CMK (cell line): Measurements from ENCODE around the gene CXXC4.

Source experiments
- DNase-seq: peaks from one replicate; pipeline ENCODE4 v3.0.0-alpha.2; 2010; ENCODE audit warnings: low read depth

Gene CXXC4

DNA sequence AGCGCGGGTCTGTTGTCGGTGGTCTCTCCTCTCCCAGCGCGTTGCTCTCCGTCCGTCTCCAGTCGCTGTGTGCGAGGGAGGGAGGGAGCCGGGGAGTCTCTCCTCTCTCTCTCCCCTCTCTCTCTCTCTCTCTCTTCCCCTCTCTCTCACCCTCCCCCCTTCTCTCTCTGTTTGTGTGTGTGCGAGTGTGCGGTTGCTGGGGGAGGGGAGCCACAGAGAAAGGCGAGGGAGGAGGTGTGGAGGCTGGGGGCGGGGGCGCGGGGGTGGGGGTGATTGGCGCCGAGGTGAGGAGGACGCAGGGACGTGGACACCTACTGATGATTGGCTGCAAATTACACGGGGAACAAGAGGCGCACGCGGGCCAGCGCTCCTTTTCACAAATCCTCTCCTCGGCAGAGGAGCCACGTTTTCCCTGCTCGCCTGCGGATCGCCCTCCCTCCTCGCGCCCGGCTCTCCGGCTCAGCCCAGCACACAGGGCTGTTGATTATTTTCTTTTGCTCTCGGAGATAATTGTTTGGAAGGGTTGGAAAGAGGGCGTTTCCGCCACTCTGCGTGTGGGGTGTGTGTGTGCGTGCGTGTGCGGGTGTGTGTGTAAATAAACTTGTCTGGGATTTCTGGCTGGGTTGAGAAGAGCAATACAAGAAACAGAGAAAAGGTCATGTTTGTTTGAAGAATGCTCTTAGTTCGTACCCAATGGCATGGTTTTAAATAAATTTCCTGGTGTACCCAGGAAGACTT is at the start of gene CXXC4:
Gene CXXC4 (minus strand): TSS at position 73 of the 738 bp plus-strand sequence. CDS start 3,092 bp downstream, outside the sequence.
- no peak for DNase-seq

DNA sequence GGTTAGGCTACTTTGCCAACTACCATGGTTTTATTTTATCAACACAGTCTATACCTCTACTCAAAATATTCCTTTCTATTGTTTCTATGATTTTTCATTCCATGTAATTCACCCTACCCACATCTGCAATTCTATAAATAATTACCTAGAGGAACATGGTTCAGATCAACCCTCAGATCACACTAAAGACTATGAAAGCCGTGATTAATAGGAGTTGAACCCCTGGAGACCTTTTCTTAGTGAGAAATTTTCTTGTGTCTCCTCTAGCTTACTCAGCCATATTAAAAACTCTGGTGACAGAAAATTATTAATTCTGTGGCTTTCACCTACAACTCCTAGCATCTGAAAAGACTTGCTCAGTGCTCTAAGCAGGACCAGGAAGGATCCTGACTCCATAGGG is 38.5 kb upstream of the CXXC4 start:
- no peak for DNase-seq

DNA sequence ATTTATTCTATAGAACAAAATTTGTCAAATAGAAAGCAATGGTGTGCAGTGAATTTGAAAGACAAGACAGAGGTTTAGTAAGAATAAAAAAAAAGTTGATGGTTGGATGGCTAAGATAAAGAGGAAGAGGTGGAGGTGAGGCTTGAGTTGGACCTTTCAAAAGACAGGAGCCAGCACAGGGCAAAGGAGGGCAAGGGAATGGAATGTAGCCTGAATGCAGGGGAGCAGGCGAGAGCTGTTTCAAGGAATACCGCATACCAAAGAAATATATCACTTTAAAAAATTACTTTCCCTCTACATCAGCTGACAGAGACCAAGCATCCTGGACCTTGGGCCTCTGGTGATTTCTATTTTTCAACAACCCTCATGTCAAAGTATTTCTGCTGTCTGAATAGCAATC is 38.0 kb upstream of the CXXC4 start:
- DNase-seq, result no peak

DNA sequence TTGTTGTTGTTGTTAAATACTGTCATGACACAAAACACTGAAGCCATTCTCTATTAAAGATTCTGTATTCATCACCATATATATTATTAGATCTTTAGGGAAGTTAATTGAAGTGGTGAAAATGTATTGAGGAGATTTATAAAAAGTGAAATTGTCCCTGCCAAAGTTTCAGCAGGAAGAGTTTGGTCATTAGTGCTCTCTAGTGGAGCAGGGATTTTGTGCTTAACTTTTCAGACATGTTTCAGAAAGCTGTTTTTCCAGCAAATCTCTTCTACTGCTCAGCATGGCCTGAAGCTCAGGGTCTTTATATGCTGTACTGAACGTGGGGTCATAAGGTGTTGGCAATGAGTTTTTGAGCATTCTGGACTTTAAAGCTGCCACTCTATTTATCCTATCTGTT is 36.7 kb upstream of the CXXC4 start:
- no peak for DNase-seq

DNA sequence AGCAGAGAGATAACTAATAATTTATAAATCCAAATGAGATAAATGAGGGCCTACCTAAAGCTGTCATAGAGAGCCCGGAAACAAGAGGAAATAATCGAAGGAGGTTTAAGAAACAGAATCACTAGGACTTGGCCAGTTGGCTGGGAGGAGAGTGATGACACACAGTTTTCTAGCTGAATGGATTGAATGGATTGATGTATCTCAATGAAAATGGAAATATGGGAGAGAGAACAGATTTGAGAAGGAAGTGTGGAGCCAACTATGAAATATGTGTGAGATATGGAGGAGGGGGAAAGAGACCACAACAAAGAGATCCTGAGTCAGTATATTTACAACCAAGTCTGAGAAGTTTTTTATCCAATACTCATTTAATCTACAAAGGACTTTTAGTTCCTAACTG is 35.7 kb upstream of the CXXC4 start:
- DNase-seq, result no peak

DNA sequence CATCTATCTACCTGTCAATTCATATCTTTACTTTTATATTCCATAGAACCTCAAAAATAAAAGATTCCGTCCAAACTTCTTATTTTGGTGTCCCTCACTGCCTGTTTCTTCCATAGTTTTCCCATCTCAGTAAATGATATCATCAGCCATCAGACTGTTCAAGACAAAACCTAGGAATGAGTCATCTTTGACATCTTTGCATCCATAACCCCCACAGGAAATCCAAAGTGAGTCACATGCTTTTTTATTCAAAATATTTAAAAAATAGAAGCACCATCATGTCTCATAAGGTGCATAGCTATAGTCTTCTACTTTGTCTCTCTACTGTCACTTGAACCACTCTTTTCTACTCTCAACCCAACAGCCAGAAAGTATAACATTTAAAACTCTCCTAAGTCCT is 29.9 kb upstream of the CXXC4 start:
- no peak for DNase-seq

DNA sequence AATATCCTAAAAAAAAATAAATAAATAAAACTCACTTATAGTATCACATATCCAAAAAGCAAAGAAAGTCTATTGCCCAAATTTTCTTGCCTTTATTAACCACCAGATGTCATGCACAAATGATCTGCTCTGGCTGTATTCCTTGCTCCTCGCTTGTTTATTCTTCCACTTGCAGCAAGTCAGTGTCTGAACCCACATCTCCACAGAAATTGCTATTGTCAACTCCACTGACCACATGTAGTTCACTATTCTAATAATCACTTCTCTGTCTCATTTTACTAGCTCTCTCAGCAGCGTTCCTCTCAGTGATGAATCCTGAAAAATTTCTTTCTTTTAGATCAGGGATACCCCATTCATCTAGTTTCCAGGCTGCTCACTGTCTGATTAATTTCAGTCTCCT is 29.3 kb upstream of the CXXC4 start:
- no peak for DNase-seq

DNA sequence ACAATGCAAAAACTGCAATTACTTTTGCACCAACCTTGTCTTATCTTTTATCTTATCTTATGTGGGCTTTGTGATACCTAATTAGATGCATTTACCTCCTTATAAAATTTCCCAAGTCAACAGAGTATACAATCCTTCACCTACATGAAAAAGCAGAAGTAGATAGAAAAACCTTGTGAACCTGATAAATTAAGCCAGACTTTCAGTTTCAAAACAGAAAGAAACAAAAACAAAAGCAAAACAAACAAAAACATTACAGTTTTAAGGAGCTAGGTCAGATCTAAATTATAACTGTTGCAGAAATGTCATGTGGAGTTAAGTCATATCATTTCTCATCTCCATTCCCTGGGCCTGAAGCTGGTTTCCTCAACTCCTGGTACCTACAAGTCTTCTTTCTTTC is 24.9 kb upstream of the CXXC4 start:
- no peak for DNase-seq

DNA sequence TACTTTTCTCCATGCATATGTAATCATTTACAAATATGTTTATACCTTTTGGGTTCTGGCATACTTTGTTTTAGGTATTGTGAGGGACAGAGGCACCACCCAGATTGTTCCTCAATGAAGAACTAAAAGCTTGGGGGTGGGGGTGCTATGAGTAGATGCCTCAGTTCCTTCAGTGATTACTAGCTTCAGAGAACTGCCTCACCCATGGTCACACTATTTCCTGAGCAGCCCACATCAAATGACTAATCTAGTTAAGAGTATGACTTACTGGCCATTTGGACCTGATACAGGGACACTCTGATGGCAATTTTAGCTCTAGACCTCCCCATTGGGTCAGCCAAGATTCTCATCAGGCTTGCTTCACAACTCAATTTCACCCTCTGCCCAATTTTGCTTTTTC is 22.2 kb upstream of the CXXC4 start:
- DNase-seq, result no peak

DNA sequence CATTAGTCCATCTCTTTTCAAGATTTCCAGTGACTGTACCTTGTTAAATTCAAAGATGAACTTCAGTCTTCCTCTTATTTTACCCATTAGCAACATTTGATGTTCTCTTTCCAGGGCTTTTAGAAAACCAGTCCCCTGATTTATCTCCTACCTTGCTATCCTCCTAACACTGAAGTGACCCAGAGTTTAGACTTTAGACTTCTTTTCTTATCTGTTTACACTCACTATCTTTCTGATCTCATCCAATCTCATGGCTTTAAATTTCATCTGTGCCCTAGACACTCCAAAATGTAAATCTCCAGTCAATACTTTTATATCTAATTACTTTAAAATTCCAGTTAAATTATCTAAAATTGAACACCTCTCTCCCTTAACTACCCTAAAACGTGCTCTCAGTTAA is 13.5 kb upstream of the CXXC4 start:
- DNase-seq, result no peak

DNA sequence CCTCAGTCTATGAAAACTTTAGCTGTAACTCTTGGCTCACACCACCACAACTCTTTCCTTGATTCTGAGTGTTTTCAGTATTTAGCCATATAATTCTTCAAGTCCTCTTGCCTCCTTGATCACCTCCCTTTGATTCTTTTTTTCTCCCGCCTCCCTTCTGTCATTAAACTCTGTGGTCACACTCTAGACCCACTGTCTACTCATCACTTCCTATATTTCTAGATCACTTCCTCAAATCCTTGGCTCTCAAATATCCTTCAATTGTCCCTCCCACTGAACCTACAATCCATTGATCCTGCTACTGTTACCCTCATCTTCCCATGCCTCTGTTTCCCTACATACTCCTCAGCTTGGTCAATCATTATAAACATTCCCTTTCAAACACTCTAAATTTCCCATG is 12.4 kb upstream of the CXXC4 start:
- DNase-seq, result no peak

DNA sequence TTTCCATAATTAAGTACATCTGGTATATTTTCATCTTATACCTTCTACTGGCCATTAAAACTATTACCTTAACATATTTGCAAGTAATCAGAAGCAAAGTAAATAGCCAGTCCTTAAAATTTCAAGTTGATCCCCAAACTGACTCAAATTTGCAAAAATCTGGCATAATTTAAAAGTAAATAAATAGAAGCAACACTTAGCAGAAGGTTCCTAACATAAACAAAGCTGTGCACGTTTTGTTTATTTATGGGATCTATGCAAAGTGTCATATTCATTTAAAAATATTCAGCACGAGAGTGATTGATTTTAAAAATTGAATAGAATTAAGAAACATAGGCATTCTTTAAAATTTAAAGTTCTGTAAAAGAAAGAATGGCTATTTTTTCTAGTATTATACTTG is 9.8 kb upstream of the CXXC4 start:
- no peak for DNase-seq

DNA sequence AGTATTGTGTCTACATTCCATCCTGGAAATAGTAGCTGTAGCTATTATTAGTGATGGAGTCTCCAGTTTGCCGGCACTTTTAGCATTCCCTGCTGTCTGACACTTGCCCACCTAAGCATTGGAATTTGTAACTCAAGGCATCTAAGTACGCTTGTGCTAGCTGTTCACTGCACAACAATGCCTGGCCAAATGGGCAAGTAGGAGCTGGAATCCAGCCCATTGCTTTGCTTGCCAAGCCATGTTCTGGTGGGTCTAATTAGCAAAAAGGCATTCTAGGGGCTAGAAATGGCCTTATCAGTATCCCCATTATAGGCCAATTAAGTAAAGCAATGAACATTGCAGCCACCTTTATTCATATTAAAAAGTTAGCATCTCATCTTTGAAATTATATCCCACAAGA is 7.8 kb upstream of the CXXC4 start:
- no peak for DNase-seq

DNA sequence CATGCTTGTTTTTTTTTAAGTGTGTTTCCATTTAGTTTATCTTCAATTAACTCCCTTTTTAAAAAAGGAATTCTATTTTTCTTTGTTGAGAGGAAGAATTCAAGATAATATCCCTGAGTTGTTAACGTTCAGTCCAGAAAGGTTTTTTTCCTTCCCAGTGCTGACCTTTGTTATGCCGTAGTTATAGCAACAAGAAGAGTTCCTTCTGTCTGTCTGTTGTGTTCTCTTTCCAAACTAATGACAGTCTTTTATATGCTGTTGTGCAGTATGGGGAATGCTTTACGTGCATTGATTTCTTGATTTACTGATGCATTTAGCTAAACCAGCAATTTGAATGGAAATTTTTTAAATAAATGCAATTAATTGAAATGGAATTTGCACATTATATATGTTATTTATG is 6.6 kb upstream of the CXXC4 start:
- DNase-seq, result no peak

DNA sequence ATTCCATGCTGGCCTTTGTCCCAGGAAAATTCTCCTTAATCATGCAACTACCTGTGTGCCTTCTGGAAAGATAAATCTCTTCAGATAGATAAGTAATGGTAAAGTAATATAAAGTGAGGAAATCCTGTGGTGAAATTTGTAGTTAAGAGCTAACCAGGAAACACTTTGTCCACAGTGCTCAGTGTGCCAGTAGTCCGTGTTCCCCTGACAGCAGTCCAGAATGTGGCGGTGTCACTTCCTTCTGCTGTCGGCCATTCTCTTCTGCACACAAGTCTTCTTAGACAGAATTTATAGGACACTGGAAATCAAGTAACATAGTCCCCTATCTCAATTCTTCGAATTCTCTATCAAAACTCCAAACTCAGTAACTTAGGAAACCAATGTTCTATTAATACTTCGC is 5.7 kb upstream of the CXXC4 start:
- no peak for DNase-seq

DNA sequence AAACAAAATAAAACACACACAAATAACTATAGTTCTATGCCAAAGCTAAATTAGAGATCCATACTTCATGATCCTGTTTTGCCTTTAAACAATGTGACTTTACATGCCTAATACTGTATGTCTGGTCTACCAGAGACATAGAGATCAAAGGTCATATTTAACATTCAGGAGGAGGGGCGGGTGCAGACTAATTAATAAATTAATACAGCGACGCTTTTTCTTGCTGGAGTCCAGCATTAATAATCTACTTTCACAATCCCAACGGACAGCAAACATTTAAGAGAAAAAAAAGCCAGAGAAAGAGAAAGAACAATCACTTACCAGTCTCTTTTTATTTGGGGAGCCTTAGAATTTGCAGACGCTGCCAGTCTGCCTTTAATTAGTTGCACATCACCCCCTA is 509 bp downstream of the CXXC4 start:
- no peak for DNase-seq

DNA sequence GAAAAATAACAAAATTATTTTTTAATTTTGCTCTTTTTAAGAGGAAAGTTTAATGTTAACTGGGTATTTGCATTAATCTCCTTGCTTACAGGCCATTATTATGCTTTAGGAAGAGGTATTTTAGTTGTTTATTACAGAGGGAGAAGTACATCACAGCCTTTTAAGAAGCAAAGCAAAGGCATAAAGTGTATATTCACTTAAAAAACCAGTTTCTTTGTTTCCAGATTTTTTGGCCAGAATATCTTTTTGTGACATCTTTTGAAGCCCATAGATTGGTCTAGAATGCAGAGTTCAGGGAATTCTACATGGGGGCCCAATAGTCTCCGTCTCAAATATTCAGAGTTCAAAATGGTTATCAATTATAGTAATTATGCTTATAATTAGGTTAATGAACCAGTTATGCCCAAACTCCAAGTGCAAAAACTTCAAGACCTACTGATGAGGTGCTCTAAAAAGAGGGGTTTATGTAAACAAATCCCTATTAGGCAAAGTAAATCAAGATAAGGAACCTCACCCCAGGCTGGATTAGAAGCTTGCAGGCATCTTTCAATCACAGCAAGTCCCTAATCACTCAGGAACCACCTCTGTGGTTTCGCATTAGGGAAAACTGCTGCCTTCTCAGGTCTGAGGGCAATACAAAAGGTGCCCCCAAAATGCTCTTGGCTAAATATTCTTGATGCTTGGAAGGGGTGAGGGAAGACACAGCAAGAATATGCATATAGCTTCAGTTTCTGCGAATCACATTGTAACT is 1.4 kb downstream of the CXXC4 start:
- DNase-seq, result no peak

DNA sequence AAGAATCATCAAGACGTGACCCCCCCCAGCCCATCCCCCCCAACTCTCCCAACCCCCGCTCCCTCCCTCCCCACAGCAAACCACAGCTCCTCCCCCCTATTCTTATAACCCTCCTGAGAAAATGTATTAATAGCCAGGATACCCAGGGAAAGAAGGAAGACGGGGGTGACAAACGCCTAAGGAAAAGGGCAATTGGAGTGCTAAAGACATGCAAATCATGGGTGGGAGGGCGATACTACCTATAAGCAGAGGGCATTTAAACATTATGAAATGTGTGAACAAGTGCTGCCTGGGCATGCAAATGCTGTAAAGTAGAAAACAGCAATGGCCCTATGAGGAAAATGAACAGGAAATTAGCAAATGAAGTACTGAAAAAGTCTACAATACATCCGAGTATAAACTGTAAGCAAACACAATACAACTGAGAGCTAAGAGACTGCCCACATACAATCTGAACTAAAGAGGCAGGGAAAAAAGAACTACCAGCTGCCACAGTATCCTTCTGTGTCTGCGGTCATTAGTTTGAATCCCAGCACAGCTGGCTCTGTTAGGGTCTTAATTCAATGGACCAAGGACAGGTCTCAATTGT is 2.4 kb downstream of the CXXC4 start:
- no peak for DNase-seq

DNA sequence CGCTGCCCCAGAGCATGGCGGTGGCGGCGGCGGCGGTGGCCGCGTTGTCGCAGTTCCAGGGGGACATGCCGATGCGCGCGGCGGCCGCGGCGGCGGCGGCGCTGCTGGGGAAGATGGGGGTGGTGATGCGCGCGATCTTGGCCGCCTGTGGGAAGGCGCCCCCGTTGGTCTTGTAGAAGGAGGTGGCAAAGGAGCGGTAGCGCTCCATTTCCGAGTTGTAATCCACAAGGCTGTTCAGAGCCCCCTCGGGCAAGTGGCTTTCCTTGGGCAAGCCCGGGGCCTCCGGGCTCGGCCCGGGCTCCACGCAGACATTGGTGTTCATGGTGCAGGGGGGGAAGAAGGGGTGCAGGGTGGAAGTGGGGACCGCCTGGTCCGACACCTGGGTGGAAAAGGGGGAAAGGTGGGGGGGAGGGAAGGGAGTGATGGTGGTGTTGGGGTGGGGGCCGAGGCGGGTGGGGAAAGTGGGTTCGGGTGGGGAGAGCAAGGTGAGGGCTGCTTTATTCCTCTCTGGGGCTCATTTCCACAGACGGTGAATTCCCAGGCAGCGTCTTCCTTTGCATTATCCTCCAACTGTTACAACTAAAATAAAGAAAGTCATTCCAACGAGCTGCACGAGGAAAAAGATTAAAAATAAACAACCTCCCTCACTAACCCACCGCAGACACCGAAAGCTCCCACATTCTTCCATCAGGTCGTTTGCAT is 3.1 kb downstream of the CXXC4 start:
- no peak for DNase-seq

DNA sequence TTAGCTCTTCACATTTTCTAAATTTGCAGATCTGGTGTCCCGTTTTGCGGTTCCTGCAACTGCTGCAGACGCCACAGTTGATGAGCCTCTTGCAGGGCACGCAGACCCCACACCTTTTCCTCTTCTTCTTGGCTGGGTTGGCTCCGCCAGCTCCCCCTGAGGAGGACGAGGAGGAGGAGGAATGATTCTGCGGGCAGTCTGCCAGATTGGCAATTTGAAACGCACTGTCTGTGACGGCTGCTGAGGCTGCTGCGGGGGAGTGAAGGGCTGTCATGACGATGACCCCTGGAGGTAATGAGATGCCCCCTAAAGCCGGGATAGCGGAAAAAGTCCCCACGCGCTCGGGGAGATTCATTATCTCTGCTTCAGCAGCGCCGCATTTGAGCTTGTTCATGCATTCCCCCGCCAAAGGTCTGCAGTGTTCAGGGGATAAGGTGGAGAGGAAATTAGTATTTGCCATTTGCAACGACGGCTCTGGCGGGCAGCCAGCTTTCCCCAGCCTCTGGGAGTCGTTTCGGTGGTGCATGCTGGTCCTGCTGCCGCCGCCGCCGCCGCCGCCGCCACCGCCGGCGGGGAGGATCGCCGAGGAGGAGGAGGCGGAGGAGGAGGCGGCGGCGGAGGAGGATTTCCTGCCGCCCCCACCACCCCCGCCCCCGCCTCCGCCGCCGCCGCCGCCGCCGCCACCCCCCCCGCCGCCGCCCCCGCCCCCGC is 3.8 kb downstream of the CXXC4 start:
- no peak for DNase-seq

DNA sequence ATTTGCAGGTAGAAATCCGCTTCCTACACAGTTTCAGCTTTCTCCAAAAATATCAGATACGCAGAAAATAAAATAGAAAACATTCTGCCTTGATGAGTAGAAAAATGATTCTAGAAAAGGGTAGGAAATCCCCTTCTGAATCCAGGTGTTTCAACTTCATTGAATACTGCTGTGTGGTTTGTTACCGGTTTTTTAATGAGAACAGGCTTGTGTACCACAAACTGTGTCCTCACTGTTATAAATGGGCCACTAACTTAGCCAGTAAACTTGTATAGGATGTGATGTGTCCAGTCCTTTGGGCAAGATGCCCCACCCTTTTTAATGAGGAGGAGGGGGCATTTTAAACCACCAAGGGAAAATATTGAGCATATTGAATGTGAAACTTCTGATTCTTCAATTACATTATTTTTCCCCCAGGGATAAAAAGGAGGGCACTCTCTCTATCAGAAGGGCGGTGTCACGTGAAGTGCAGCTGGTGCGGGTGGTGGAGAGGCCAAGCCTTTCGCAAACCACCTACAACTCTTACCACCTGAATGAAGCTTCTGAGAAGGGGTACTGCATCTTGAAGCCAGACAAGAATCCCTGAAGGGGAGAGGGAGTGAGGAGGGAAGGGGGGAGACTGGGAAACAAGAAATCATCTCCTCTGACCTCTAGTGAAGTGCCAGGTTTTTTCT is 4.5 kb downstream of the CXXC4 start:
- DNase-seq, result no peak

DNA sequence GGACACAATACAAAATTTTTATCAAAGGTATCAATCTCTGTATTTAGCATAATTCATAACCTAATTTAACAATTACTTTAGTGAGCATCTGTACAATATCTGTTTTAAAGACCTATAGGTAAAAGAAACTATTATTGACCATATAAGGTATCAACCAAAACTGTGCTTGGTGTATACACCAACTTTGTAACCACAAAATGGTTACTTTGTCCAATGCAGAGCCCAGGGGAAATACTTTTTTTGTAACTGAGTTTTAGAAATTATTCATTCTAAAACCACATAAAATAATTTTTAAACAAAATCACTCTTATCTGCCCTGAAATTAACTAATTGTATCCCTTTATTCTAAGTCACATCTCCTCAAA is 5.0 kb downstream of the CXXC4 start:
- no peak for DNase-seq
